Activated CD4-positive, alpha-beta T cell treated with anti-CD3 and anti-CD28 coated beads for 1 hour (primary cell): Measurements from ENCODE around the gene FOXL2NB.

ENCODE experiments used
- DNase-seq: peaks from one replicate; pipeline ENCODE4 v3.0.0-alpha.2; 2020

FOXL2NB gene

DNA sequence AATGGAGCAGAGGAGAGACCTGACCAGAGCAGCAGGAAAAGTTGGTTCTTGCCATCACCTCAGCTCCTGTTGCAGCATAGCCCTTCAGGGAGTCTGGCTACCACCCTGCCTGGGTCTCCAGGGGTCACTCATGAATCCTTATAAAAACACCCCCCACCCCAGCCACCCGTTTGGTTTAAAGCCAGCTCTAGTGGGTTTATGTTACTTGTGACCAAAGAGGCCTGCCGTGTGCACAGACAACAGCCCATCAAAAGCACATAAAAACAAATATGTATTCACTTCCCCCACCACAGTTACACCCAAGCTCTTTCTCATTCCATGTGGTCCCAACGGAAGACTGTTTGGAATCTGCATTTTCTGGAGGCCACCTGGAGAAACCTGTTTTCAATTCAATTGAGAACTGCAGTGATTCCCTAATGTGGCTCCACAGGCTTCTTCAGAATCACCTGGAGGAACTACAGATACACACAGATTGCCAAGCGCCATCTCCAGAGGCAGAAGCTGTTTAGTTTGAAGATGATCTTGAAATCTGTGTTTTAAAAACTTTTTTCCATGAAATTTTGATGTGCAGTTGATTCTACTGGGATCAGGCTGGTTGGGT, 13.8 kb upstream of the FOXL2NB start:
- DNase-seq, result no peak

DNA sequence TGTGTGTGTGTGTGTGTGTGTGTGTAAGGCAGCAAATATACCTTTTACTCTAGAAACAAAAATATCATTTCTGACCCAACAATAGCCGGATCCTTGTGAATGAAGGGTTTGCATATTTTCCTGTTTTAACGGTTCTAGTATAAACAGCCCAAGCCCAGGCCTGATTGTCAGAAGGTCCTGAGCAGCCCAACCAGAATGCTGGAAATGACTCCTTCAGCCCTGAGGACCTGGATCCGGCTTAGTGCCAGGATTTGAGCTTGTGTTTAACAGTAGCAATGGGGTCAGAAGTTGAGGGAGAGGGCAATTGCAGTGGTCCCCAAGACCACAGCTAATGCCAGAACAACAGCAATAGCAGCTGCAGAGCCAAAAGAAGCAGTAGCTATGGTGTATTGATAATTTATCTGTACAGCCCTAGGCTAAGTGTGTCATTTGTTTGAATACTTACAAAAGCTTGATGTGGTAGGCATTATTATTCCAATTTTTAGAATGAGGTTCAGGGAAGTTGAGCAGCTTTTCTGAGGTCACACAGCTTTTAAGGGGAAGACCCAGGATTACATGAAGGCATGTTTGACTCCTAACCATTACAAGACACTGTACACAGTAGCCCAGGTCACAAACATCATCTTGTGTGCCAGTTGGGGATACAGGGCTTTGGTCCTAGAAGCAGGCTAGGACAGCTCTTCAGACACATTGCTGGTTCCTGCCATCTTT, 12.9 kb upstream of the FOXL2NB start:
- no peak for DNase-seq

DNA sequence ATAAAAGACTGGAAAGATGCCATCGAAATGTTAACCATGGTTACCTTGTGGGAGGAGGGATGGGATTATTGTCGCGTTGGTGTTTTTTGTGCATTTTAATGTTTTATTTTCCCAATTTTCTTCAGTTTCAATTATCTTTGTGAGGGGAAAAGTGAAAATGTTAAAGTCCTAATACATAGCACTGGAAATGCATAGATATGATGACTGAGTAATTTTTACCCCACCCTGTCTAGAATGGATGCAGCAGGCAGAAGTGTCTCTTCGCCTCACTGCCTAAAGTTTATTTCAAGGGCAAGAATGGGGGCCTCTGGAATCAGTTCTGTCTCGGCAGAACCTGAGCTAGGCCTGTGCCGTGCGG, 11.5 kb upstream of the FOXL2NB start:
- no peak for DNase-seq

DNA sequence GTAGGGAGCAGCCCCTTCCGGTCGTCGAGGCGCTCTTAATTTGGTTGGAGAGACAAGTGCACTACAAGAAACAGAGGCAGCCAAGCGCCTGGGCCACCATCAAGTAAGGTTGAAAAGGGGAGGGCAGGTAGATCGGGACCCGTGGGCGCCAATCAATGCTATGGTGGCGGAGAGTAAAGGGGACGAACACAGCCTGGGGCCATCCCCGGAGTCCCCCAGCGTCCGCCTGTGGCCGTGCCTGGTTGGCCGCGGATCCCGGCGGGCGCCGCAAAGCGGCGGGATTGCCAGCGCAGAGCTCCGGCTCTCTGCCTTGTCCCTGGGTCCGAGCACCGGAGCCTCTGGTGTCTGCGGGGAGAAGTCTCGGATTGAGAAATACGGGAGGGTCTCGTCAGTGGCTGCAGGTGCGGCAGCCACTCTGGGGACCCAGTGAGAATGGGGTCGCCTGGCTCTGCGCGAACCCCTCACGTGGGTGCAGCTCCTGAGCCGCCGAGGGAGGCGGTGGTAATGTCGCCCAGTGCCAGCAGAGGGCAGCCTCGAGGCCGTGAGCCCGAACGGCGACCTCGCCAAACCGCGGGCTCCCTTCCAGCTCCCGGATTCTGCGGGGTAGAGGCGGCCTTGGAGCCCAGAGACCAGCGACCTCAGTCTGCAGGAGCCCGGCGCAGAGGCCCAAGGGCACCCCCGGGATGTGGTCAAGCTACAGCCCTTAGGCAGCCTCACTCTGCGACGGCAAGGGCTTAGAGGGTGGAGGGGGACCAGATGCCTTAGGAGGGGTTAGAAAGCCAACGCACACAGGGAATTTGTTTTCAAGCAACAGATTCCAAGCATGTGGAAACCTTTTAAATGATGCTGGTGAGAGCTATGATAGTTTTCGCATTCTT, 10.9 kb upstream of the FOXL2NB start:
- peak; percentile 51 for DNase-seq

DNA sequence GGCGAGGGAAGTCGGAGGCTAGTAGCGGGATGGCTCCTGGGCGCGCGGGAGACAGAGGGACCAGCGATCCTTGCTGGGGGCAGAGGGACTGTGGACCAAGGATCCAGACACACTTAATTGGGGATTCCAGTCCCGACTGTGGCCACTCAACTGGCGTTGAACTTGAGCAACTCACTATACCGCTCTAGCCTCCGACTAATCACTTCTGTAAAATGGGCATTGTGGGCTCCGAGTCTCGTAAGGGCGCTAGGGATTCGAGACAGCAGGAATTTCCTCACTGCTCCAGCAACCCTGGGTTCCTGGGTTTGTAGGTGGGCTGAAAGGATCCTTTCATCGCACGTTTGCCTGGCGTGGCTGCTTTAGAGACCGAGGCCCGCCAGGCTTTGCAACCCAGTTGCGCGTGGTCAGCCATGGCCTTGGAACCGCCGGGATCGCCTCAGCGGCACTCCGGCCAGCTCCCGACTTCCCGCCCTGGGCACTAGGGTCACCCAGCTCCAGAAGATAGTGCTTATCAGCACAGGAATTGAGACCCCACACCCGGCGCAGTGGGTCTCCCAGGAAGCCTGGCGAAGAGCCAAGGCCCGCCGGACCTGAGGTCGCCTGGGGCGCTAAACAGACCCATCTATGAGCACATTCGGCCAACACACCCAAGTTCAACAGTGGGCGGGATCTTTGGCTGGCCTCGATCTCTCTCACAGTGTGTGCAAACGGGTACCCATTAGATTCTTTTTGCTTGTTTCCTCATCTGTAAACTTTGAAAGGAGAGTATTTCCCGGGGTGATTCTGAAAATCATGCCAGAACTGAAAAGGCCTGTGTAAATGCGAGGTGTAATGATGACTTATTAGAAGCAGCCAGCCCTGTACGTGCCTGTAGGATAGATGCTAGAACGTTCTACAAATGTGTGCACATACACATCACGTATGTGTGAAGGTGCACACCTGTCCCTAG, 10.0 kb upstream of the FOXL2NB start:
- DNase-seq, result no peak

DNA sequence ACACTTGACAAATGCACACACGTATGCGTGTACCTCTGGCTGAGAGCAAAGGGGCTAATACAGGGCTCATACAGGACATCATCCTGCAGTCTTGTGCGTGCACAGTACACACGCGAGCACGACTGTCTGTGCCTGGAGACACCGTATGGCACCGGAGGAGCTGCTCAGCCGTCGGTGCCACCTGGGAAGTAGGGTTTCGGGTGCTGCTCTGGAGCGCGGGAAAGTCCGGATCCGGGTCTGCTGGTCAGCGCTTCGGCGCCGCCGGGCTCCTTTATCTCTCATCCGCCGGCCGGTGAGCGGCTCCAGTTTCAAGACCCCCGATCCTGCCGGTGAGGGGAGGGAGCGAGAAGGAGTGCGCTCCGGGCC, 9.3 kb upstream of the FOXL2NB start:
- no peak for DNase-seq

DNA sequence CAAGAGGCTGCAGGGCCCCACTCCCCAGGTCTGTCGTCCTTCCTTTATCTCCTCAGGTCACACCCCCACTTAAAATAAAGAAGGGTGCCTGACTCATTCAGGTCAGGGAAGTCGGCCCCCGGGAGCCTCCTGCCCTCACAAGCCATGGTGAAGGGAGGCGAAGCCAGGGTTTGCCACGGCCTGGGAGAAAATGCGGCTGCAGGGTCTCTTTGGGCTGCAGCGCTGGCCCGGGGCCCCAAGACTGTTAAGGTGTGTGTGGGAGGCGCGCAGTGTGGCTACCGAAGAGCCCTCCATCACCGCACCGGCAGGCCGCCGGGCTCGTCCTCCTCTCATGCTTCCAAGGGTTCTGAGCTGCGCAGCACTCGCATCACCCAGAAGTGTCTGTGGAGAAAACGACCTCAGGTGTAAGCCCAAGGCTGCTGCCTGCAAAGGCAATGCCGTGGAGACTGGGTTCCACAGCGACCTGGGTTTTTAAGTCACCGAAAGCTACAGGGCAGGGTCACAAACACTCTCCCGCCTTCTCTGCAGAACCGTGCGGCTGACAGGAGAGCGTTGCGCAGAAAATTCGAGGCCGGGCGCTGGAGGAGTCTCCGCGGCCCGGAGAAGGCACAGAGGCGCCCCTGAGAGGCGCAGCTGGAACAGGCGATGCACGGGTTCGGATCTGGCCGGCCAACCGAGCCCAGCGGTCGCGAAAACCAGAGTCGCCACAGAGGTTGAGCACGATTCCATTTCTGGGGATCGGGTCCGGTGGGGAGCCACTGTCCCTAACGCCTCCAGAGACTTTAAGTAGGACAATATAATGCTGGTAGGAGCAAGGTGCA, 8.8 kb upstream of the FOXL2NB start:
- no peak for DNase-seq

DNA sequence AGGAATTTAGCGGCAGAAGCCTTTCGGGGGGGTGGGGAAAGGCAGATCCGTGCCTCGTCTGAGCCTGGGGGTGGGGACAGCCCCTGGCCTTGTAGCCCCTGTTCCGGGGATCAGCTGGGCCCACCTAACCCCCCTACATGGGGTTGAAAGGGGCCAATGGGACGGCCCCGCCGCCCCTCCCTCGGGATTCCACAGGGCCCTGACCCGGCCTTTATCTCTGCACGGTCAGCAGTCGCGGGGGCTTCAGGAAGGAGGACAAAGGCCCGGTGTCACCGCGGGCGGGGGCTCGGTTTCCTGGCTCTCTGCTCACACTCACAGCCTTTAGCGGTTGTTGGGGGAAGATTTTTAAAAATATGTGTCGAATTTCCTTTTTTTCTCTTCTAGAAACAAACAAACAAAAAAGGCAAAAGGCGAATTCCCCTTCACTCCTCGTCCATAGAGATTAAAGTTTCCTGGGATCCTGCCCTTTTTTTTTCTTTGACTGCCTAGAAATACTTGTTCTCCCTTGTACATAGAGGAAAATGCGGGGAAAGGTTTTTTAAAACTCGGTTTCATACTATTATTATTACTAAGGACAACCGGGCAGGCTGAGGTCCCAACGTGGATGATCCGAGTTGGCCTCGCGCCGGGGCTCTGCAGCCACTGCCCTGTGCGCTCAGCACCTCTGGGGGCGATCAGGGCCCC, 8.0 kb upstream of the FOXL2NB start:
- no peak for DNase-seq

DNA sequence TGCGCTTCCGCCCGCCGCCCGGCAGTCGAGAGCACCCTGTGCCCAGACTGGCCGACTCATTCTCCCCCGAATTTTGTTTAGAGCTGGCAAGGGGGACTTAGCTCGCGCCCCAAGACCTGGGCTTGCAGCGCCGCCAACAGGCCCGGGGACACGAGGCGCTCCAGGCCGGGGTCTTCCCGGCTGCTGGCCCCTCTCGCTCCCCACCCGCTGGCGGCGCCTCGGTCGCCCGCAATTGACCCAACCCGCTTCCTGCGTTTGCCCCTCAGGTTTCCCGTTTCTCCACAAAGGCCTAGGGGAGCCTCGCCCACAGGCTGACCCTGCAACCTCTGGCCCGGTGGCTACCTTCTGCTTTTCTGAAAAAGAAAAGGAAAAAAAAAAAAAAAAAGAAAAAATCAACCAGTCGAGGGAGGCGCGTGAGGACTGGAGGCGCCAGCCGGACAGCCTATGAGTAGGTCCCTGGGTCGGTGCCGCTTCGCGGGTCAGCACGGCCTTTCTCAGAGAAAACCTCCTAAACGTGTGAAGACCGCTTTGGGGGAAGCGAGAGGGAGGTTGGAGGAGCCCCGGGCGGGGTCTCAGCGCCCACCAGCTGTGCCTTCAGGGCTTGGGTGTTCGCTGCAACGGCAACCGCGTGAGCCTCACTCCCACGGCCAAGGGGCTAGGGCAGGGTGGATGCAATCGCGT, 7.3 kb upstream of the FOXL2NB start:
- no peak for DNase-seq

DNA sequence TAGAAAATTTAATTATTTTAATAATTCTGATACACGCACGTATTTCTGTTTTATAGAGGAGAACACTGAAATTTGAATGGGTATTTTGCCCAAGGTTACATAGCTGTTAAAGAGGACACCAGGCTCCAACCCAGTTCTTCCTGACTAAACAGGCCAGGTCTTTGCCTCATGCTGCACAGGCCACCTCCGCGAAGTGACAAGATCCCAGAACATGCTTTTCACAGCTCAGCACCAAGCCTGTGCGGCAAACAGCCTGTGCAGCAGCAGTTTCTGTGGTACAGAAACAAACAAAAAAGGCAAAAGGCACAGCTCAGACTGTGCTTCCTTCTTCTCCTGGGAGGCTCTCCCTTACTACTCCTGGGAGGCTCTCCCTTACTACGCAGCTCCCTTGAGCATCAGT, 6.6 kb upstream of the FOXL2NB start:
- no peak for DNase-seq

DNA sequence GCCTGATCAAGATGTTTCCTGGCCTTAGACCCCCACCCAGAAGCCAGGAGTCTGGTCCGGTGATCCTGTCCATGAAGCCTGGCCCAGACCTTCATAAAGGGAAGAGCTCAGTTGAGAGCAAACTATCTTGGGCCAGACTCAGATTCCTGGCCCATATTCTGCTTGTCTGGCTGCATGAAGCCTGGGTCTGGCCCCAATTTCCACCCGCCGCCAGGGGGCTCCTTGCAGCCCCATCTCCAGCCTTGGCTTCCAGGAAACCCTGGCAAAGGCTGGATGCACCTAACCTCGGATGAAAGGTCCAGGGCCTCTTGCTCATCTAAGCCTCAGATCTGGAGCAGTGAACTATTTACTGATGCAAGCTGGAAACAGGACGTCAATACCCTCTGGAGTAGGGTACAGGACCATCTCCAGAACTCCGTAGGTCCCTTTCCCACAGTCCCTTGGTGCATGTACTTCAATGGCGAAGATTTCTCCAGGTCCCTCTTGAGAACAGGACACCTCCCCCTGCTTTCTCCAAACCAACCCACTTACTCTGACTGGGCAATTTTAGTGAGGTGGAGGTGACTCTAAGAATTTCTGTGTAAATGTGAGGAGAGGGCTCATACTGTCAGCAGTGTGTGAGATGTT, 5.6 kb upstream of the FOXL2NB start:
- no peak for DNase-seq

DNA sequence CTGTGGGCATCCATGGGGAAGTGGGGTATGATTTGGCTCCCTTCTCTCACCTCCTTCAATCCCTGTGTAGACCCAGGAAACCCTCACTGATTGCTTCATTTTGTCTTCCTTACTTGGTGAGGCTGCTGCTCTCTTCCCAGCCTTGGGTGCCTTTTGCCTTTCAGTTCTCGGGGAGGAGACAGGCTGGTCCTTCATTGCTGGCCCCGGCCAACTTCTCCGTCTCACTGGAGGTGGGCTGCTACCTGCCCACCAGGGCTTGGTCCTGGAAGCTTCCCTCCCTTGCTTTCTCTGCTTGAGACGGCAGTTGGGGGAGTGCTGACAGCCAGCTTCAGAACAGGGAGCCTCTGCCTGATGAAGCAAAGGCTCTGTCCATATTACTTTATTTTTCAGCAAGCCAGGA, 4.7 kb upstream of the FOXL2NB start:
- DNase-seq, result no peak

DNA sequence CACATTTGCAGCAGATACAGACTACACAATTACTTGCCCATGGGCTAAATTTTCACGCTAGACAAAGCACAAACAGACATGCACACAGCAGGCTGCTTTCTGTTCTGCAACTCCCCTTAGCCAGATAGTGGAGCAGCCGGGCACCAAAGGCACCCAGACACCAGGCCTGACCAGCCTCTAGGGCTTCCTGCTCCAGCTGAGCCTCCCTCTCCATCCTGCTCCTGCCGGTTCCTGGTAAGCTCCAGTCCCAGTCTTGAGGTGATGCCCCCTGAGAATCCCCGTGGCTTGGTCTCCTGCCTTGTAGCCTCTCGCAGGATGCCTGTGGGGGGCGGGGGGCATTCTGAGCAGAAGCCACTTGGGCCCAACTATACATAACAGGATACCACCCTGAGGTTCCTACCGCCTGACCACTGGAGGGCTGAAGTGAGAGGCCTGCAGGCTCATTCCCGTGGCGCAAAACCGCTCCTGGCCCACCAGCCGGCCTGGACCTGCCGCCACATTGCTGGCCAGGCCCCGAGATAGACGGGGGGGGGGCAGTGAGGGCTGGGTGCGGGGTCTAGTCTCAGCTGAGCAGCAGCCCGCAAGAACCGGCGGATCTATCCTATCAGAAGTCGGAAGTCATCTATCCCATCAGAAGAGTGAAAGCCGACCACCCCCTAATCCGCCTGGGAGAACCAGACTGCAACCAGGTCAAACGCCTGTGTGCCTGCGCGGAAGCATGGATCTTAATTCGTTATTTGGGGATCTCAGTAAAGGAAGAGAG, 4.0 kb upstream of the FOXL2NB start:
- DNase-seq, result no peak

DNA sequence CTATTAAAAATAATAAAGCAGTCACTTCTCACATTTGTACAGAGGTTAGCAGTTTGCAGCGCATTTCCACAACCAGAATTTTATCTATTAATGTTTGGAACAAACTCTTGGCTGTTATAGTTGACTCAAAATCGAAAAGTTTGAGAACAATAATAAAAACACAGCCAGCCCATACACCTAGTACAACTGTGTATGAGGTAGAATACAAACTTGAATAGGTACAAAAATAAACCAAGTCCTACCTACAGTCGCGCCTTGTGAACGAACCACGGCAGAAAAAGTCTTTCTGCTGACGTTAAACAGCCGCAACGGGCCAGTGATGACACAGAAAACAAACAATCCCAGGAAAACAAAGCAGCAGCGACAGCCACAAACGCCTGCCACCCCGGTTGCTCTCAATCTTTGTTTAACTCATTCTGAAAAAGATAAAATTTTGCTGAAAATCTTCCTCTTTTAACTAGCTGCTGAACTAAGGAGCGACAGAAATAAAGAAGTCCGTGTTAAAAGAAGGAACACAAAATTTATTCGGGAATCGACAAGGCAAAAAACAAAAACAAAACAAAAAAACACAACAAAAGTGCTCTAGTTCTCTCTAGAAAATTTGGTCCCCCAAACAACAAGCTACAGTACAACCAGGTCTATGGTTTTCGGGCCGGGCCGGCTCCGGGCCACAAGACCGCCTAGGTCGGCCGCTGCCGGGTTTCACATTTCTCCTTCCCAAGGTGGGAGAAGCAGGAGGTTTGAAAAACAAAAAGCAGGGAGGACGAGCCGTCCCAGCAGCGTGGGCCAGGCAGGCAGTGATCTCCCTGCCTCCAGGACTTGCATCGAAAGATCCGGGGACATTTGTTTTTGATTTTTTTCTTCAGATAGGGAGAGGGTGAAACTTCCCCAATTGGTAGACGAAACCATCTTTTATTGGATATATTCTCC, 3.0 kb upstream of the FOXL2NB start:
- DNase-seq, result no peak

DNA sequence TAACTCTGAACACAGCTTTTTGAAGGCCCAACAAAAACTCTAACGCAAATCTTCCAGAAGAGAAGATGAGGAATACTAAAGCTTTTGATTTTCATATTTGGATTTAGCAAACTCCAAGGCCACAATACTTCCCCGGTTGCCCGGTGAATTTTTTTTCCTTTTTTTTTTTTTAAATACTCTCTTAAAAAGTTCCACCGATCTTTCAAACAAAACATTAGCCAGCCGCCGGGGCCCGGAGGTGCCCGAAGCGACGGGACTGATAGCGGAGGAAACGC, 2.4 kb upstream of the FOXL2NB start:
- DNase-seq, result no peak

DNA sequence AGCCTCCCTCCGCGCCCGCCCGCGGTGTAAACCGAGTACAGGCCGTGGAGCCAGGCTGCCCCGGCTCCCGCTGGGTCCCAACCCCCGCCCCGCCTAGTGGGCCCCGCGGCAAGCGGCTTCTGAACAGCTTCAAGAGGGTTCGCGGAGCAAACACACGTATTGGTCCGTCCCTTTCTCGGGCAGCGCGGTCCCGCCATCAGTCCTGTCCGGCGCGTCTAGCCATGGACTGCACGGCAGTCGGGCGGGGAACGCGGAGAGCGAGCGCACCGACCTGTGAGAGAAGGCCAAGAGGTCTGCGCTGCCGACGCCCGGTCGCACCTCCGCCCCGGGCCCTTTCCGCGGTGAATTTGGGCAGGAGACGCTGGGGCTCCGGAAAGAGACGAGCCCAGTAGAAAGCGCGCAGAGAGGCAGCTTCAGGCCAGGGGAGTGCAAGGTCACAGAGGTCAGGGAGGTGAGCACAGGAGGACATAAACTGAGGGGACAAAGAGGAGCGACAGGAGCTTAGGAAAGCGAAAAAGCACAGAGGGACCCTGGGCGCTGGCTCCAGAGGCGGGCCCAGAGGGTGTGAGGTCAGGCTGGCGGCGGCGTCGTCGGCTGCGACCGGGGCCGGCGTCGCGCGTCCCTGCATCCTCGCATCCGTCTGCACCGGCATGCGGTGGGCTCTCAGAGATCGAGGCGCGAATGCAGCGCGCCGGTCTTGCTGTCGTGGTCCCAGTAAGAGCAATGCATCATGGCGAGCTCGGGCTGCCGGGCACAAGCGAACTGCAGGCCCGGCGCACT, 1.9 kb upstream of the FOXL2NB start:
- DNase-seq, result no peak

DNA sequence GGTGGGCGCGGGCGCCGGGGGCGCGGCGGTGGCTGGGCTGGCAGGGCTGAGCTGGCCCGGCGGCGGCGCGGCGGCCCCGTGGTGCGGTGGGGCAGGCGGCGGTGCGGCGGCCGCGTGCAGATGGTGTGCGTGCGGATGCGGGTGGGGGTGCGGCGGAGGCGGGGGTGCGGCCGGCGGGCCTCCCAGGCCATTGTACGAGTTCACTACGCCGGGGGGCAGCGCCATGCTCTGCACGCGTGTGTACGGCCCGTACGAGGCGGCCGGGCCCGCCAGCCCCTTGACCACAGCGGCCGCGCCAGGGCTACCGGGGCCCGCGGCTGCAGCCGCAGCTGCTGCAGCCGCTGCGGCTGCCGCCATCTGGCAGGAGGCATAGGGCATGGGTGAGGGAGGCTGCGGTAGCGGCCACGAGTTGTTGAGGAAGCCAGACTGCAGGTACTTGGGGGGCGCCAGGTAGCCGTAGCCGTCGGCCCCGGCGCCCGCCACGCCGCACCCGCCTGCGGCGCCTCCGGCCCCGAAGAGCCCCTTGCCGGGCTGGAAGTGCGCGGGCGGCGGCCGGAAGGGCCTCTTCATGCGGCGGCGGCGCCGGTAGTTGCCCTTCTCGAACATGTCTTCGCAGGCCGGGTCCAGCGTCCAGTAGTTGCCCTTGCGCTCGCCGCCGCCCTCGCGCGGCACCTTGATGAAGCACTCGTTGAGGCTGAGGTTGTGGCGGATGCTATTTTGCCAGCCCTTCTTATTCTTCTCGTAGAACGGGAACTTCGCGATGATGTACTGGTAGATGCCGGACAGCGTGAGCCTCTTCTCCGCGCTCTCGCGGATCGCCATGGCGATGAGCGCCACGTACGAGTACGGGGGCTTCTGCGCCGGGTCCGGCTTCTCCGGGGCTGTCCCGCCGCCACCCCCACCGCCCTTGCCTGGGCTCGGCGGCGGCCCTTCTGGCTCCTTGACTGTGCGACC, 1.0 kb upstream of the FOXL2NB start:
- no peak for DNase-seq
